Endothelial cell of umbilical vein (primary cell): ENCODE data around the gene PTPN6. TPM values are rescaled to one million over a fixed set of nuclear protein-coding genes. Genes with fewer than 3 reads are reported as not detected.

Experiments used
- BruUV-seq: library from RNA; stranded (reverse); fragments of 400-500 nt; replicated peaks from 2 replicates; lab custom pipeline; 2021; lab: Mats Ljungman, UMichigan
- CTCF ChIA-PET: fragments of 300-600, 350-600 bp; sonication (Branson Sonifier 250); formaldehyde crosslinking; loops from one replicate; lab custom pipeline; 2021; ENCODE audit warnings: antibody characterized with exemption, inconsistent platforms; lab: Charles Lee
- POLR2A ChIA-PET: fragments of 300-600, 350-600 bp; sonication (Branson Sonifier 250); formaldehyde crosslinking; loops from one replicate; lab custom pipeline; 2021; ENCODE audit warnings: antibody characterized with exemption, inconsistent platforms; lab: Charles Lee
- DNase-seq: peaks from one replicate; pipeline ENCODE4 v3.0.0-alpha.2; 2011; ENCODE audit warnings: low read depth, low spot score
- FAIRE-seq: peaks from 2 replicates; lab custom pipeline; 2011; peaks lifted over from hg19 to GRCh38; lab: Jason Lieb, UNC
- H2AFZ ChIP-seq: 2 replicates; pipeline ENCODE4 v1.6.0; 2012; ENCODE audit warnings: low read depth, low read length, control low read depth, inconsistent platforms
- H3K27ac ChIP-seq: 2 replicates; pipeline ENCODE4 v1.5.1; 2011; ENCODE audit warnings: low read depth, mild to moderate bottlenecking, control low read depth, low read length, moderate library complexity; ENCODE audit not compliant: insufficient read depth
- H3K27me3 ChIP-seq, 2 experiments: 2 replicates each; pipeline versions ENCODE4 v1.6.0 to v1.6.1; 2011; ENCODE audit warnings: low read length in 2 of 2, mixed read lengths in 1 of 2; ENCODE audit not compliant: control insufficient read depth in 2 of 2, insufficient read depth in 2 of 2
- H3K36me3 ChIP-seq, 2 experiments: 2 replicates in 1 of 2; 3 replicates in 1 of 2; pipeline ENCODE4 v1.5.1; 2011; ENCODE audit warnings: low read length in 2 of 2, mild to moderate bottlenecking in 1 of 2, moderate library complexity in 1 of 2; ENCODE audit not compliant: control insufficient read depth in 2 of 2, insufficient read depth in 2 of 2; ENCODE audit errors: extremely low read depth in 1 of 2
- H3K4me1 ChIP-seq: 3 replicates; pipeline ENCODE4 v1.5.1; 2011; ENCODE audit warnings: mild to moderate bottlenecking, low read length; ENCODE audit not compliant: control insufficient read depth, insufficient read depth; ENCODE audit errors: extremely low read depth
- H3K4me2 ChIP-seq: 2 replicates; pipeline ENCODE4 v1.6.1; 2011; ENCODE audit warnings: low read length, control low read depth, mixed read lengths; ENCODE audit not compliant: insufficient read depth
- H3K4me3 ChIP-seq, 3 experiments: fragments of 200-600 bp in 1 of 3; sonication (generic), shearing (Covaris generic) in 1 of 3; replicated peaks in 1 of 3; 2 replicates each; pipeline ENCODE4 v1.5.1; 2011 to 2016; ENCODE audit warnings: control low read depth in 3 of 3, low read length in 3 of 3, mild to moderate bottlenecking in 2 of 3, inconsistent platforms in 1 of 3, low read depth in 1 of 3, moderate library complexity in 1 of 3; ENCODE audit not compliant: insufficient read depth in 1 of 3
- H3K79me2 ChIP-seq: 2 replicates; pipeline ENCODE4 v1.6.0; 2012; ENCODE audit warnings: low read length, inconsistent platforms; ENCODE audit not compliant: control insufficient read depth, insufficient read depth
- H3K9ac ChIP-seq: replicated peaks from 2 replicates; pipeline ENCODE3; 2011; ENCODE audit warnings: low read length, control low read depth; ENCODE audit not compliant: insufficient read depth; ENCODE audit errors: extremely low read depth
- H3K9me1 ChIP-seq: replicated peaks from 3 replicates; pipeline ENCODE4 v1.6.0; 2011; ENCODE audit warnings: mild to moderate bottlenecking, low read length; ENCODE audit not compliant: control insufficient read depth, insufficient read depth; ENCODE audit errors: extremely low read depth
- H3K9me3 ChIP-seq: replicated peaks from 2 replicates; pipeline ENCODE4 v1.5.1; 2012; ENCODE audit warnings: low read length, inconsistent platforms; ENCODE audit not compliant: control insufficient read depth, insufficient read depth
- H4K20me1 ChIP-seq: replicated peaks from 2 replicates; pipeline ENCODE3; 2011; ENCODE audit warnings: mild to moderate bottlenecking, low read length; ENCODE audit not compliant: control insufficient read depth, insufficient read depth; ENCODE audit errors: extremely low read depth
- EZH2 ChIP-seq: IDR thresholded peaks from 2 replicates; pipeline ENCODE4 v1.6.1; 2012; ENCODE audit warnings: borderline replicate concordance, low read depth, mild to moderate bottlenecking, moderate library complexity, low read length, inconsistent platforms; ENCODE audit not compliant: severe bottlenecking
- FOS ChIP-seq: IDR thresholded peaks from 2 replicates; pipeline ENCODE4 v1.6.1; 2011; ENCODE audit warnings: mild to moderate bottlenecking, low read length, moderate library complexity, borderline replicate concordance; ENCODE audit not compliant: insufficient read depth
- GATA2 ChIP-seq: IDR thresholded peaks from 2 replicates; pipeline ENCODE4 v1.7.0; 2011; ENCODE audit warnings: low read depth, mild to moderate bottlenecking, moderate library complexity, mixed read lengths, low read length; ENCODE audit not compliant: insufficient read length, insufficient read depth
- JUN ChIP-seq: IDR thresholded peaks from 2 replicates; pipeline ENCODE4 v1.6.1; 2011; ENCODE audit warnings: borderline replicate concordance, low read depth; ENCODE audit not compliant: insufficient read length, insufficient read depth
- MYC ChIP-seq: IDR thresholded peaks from one replicate; pipeline ENCODE4 v1.6.1; 2011; ENCODE audit warnings: mild to moderate bottlenecking, low read depth, low read length
- POLR2A ChIP-seq: IDR thresholded peaks from 2 replicates; pipeline ENCODE4 v1.6.1; 2012; ENCODE audit warnings: low read depth, mild to moderate bottlenecking, control low read depth, low read length
- POLR2AphosphoS5 ChIP-seq: IDR thresholded peaks from 2 replicates; pipeline ENCODE4 v1.6.1; 2012; ENCODE audit warnings: low read depth, mild to moderate bottlenecking, control low read depth, low read length, moderate library complexity; ENCODE audit not compliant: insufficient read depth
- dilution Hi-C: fragments of 300-500 bp; cut with MboI; formaldehyde crosslinking; loops from one replicate; pipeline ENCODE4 v1.15.0; 2019; ENCODE audit warnings: low sequenced_read_pairs; ENCODE audit not compliant: extremely low pct_ligation_motif_present
- intact Hi-C: fragments of 100-400 bp; cut with micrococcal nuclease; formaldehyde crosslinking; loops from one replicate; pipeline ENCODE4 v1.10.0; 2022
- polyA plus RNA-seq, 4 experiments: library from polyadenylated mRNA; depleted of rRNA in 3 of 4; stranded (reverse) in 3 of 4; unstranded in 1 of 4; fragments of >200 nt; gene quantifications; 2 replicates each; pipeline versions ENCODE4 v1.2.1 to v1.2.3, GENCODE V29; 2011 to 2012; ENCODE audit warnings: missing spikeins in 1 of 4
- total RNA-seq: library from RNA; stranded (reverse); gene quantifications from 2 replicates; pipeline ENCODE4 v1.2.3, GENCODE V29; 2021
- TF ChIP-seq, protein P1 (sequence below): IDR thresholded peaks from 2 replicates; pipeline ENCODE4 v1.6.1; 2011; ENCODE audit not compliant: insufficient read depth, insufficient read length
- TF ChIP-seq, protein P2 (sequence below), 2 donors: IDR thresholded peaks; 1 replicate in 1 of 2; 2 replicates in 1 of 2; pipeline ENCODE4 v1.5.1; 2011; ENCODE audit warnings: low read length in 2 of 2, mild to moderate bottlenecking in 2 of 2, moderate library complexity in 2 of 2, control low read depth in 1 of 2, inconsistent platforms in 1 of 2, low read depth in 1 of 2; ENCODE audit not compliant: insufficient read depth in 1 of 2; ENCODE audit errors: extremely low read depth in 1 of 2

Gene PTPN6
- total and polyA plus RNA-seq, 2 donors (not counting 3 experiments of a cell fraction or from before 2014, with no cell fraction given) = 0.25 to 1.6 TPM

GRCh38 chr12:6968426-6968825 is 17.3 kb downstream of the PTPN6 start:
- Histone ChIP-seq H4K20me1 (no peaks in the 10 kb centered on the region), H3K4me1 (peaks cover 16% of the 10 kb centered on the region), H3K4me3 (no peak overlapping the region), H3K27ac (no peak overlapping the region), H3K79me2 (peaks cover 54% of the 10 kb centered on the region), H3K9ac (no peak overlapping the region), H3K9me1 (no peaks in the 10 kb centered on the region), H3K27me3 (no peaks in the 10 kb centered on the region), H3K9me3 (no peaks in the 10 kb centered on the region), H2AFZ (no peak overlapping the region), H3K4me2 (peak overlapping the region; percentile 88), H3K36me3 (peaks cover 13 to 30% of the 10 kb centered on the region in 2 experiments)
- TF ChIP-seq MYC = no peak
- TF ChIP-seq GATA2 = no peak
- TF ChIP-seq JUN = no peak
- no peak for TF ChIP-seq EZH2
- no peak for TF ChIP-seq POLR2AphosphoS5
- TF ChIP-seq, protein P1, sequence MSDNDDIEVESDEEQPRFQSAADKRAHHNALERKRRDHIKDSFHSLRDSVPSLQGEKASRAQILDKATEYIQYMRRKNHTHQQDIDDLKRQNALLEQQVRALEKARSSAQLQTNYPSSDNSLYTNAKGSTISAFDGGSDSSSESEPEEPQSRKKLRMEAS = no peak
- ChIA-PET CTCF (interaction anchor here (1.0 to 2.2 kb wide), 4 partner anchors 24 to 99 kb away, joined by 3 to 13 read pairs (median 5); partner anchors contain the start of genes C12orf57 and RNU7-1), POLR2A (interaction anchor here (0.9 to 1.6 kb wide), 2 partner anchors 25 to 221 kb away, joined by 4 to 5 read pairs; partner anchors contain the start of genes C12orf57 and RNU7-1)
- FAIRE-seq = no peak
- BruUV-seq = no TSS peak
- intact Hi-C loops = no loop called here
- dilution Hi-C loops = no loop called here
- DNase-seq = no peak

GRCh38 chr12:6970096-6970527 is 19.0 kb downstream of the PTPN6 start:
- no peak for FAIRE-seq
- intact Hi-C loops = loop anchor here (1.0 to 5.0 kb wide), 6 partner anchors 26 to 218 kb away; partner anchors contain the start of genes C12orf57, C1R, C1RL and LPCAT3

More at GRCh38 chr12:6970096-6970527, 19.0 kb downstream of the PTPN6 start:
- no peak for DNase-seq
- no peak for TF ChIP-seq JUN
- TF ChIP-seq, protein P2, sequence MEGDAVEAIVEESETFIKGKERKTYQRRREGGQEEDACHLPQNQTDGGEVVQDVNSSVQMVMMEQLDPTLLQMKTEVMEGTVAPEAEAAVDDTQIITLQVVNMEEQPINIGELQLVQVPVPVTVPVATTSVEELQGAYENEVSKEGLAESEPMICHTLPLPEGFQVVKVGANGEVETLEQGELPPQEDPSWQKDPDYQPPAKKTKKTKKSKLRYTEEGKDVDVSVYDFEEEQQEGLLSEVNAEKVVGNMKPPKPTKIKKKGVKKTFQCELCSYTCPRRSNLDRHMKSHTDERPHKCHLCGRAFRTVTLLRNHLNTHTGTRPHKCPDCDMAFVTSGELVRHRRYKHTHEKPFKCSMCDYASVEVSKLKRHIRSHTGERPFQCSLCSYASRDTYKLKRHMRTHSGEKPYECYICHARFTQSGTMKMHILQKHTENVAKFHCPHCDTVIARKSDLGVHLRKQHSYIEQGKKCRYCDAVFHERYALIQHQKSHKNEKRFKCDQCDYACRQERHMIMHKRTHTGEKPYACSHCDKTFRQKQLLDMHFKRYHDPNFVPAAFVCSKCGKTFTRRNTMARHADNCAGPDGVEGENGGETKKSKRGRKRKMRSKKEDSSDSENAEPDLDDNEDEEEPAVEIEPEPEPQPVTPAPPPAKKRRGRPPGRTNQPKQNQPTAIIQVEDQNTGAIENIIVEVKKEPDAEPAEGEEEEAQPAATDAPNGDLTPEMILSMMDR (IDR thresholded peaks at IDR 0.05; ENCODE audit: extremely low read depth in 1 of 2, insufficient read depth in 1 of 2, low read depth in 1 of 2, low read length in 2 of 2) = no peak
- no peak for TF ChIP-seq GATA2
- no peak for TF ChIP-seq EZH2
- TF ChIP-seq POLR2A = no peak
- TF ChIP-seq, protein P1 = no peak
- no peak for TF ChIP-seq MYC
- no peak for TF ChIP-seq POLR2AphosphoS5
- no peak for TF ChIP-seq FOS
- Histone ChIP-seq H3K4me2 (peak overlapping the region; percentile 87), H3K4me3 (peak overlapping the region; percentile 90 to 98 (median 97)), H3K27me3 (no peaks in the 10 kb centered on the region), H3K36me3 (peaks cover 20 to 35% of the 10 kb centered on the region in 2 experiments), H2AFZ (peak overlapping the region; percentile 33), H3K27ac (peak overlapping the region; percentile 64), H3K9me1 (no peaks in the 10 kb centered on the region), H3K9me3 (no peaks in the 10 kb centered on the region), H4K20me1 (no peaks in the 10 kb centered on the region), H3K79me2 (peaks cover 54% of the 10 kb centered on the region), H3K9ac (peak overlapping the region; percentile 99), H3K4me1 (peaks cover 16% of the 10 kb centered on the region)
- dilution Hi-C loops = no loop called here
- CTCF ChIA-PET = interaction anchor here (1.0 kb wide), 2 partner anchors 25 to 32 kb away, joined by 3 read pairs; no protein-coding TSS in a partner anchor
- POLR2A ChIA-PET = interaction anchor here (1.6 kb wide), 1 partner anchor 26 kb away, joined by 5 read pairs; the partner anchor contains the start of genes C12orf57 and RNU7-1
- BruUV-seq = TSS peak; percentile 29
